ENCODE measurements around the gene SORL1-AS1.
A peak's percentile ranks its signal among the peaks of the same experiment; 100 is the strongest.
"Not testable (repeated sequence)": the region's sequence is repeated elsewhere in the genome, so short reads cannot be mapped to it uniquely, and the experiment has no call there.

SORL1-AS1 gene

GRCh38 chr11:121482231-121483129, 29.7 kb upstream of the SORL1-AS1 start:
- DNase-seq: peak; percentile 53
- Mint-ChIP-seq H3K9me3 (no peaks in the 10 kb centered on the region), H3K4me3 (peak overlapping the region; percentile 71), H3K27me3 (ENCODE audit: low read depth) (no peaks in the 10 kb centered on the region), H3K4me1 (ENCODE audit: low read depth) (peaks cover 60% of the 10 kb centered on the region), H3K36me3 (ENCODE audit: insufficient read depth) (peaks cover 45% of the 10 kb centered on the region)
- ATAC-seq: peak; percentile 85 to 86

DNA sequence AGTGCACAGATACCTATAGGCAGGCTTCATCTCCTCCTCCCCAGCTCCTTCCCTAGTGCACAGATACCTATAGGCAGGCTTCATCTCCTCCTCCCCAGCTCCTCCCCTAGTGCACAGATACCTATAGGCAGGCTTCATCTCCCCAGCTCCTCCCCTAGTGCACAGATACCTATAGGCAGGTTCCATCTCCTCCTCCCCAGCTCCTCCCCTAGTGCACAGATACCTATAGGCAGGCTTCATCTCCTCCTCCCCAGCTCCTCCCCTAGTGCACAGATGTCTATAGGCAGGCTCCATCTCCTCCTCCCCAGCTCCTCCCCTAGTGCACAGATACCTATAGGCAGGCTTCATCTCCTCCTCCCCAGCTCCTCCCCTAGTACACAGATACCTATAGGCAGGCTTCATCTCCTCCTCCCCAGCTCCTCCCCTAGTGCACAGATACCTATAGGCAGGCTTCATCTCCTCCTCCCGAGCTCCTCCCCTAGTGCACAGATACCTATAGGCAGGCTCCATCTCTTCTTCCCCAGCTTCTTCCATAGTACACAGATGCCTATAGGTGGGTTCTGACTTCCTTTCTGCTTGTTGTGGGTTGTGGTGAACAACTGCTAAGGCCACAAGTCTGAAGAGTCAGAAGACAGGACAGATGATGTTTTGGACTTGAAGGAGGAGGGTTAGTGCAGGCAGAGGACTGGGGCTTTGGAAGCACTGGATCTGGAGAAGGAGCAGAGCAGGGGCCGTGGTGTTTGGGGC, 28.9 kb upstream of the SORL1-AS1 start:
- H3K4me1 Mint-ChIP-seq (ENCODE audit: low read depth): peaks cover 62% of the 10 kb centered on the region
- not testable (repeated sequence) for H3K9me3 Mint-ChIP-seq; DNase-seq; H3K27me3 Mint-ChIP-seq (ENCODE audit: low read depth)
- H3K4me3 Mint-ChIP-seq: peak overlapping the region; percentile 71
- peaks cover 39% of the 10 kb centered on the region for H3K36me3 Mint-ChIP-seq (ENCODE audit: insufficient read depth)
- ATAC-seq: peak; percentile 81 to 85

DNA sequence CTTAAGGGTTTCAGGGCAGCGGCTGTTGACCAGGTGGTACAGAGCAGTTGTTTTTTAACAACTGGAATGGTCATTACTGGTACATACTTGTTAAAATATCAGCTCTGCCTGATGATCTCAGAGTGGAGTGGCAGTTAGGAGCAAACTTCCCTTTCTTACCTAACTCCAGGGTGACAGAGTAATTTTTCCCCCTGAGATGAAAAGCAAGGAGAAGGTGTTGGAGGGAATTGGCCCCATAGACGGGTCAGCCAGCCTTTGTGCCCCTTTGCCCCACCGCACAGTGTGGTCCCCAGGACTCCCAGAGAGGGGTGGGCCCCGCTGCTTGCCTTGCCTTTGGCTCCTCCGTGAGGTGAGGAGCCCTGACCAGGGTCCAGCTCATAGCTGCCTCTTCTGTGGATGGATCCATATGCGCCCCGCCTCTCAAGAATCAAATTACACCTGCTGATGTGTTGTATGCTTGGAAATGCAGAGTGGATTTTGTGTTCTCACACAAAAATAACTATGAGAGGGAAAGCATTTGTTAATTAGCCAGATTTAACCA, 27.0 kb upstream of the SORL1-AS1 start:
- H3K36me3 Mint-ChIP-seq (ENCODE audit: insufficient read depth): peaks cover 40% of the 10 kb centered on the region
- DNase-seq: no peak
- peaks cover 67% of the 10 kb centered on the region for H3K4me1 Mint-ChIP-seq (ENCODE audit: low read depth)
- H3K9me3 Mint-ChIP-seq: no peaks in the 10 kb centered on the region
- H3K27me3 Mint-ChIP-seq (ENCODE audit: low read depth): no peaks in the 10 kb centered on the region
- no peak overlapping the region for H3K4me3 Mint-ChIP-seq
- no peak for ATAC-seq

DNA sequence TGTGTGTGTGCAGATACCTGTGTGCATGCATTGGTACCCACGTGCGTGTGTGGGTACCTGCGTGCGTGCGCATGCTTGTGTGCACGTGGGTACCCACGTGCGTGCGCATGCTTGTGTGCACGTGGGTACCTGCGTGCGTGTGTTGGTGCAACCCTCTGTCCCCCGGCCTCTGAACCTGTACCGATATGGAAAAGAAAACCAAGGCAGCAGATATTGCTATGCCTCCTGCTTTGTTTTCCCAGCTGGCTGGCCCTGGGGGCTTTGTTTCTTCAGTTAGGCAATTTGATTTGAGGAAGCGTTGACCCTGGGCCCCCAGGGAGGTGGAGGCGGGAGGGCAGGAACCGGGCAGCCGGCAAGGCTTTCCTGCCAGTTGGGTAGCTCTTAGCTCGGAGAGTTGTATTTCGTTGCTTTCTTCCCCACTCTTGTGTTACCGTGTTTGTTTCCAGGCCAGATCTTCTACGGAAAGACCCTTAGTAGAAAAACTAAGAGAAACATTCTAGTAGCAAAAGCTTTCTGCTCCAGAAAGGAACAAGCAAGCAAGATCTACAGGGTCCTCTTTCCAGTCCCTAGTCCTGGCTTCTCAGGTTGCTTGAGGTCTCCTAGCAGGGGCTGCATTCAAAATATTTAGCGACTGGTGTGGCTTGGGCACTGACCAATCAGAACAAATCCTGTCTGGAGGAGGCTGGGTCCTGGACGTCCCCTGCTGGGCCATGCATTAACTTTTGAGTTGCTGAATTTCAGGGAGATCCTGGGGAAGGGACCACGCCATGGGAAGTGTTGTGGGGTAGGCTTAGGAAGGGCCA, 26.3 kb upstream of the SORL1-AS1 start:
- H3K9me3 Mint-ChIP-seq: no peaks in the 10 kb centered on the region
- DNase-seq: no peak
- H3K36me3 Mint-ChIP-seq (ENCODE audit: insufficient read depth): peaks cover 39% of the 10 kb centered on the region
- ATAC-seq: no peak
- no peaks in the 10 kb centered on the region for H3K27me3 Mint-ChIP-seq (ENCODE audit: low read depth)
- peaks cover 67% of the 10 kb centered on the region for H3K4me1 Mint-ChIP-seq (ENCODE audit: low read depth)
- H3K4me3 Mint-ChIP-seq: no peak overlapping the region

DNA sequence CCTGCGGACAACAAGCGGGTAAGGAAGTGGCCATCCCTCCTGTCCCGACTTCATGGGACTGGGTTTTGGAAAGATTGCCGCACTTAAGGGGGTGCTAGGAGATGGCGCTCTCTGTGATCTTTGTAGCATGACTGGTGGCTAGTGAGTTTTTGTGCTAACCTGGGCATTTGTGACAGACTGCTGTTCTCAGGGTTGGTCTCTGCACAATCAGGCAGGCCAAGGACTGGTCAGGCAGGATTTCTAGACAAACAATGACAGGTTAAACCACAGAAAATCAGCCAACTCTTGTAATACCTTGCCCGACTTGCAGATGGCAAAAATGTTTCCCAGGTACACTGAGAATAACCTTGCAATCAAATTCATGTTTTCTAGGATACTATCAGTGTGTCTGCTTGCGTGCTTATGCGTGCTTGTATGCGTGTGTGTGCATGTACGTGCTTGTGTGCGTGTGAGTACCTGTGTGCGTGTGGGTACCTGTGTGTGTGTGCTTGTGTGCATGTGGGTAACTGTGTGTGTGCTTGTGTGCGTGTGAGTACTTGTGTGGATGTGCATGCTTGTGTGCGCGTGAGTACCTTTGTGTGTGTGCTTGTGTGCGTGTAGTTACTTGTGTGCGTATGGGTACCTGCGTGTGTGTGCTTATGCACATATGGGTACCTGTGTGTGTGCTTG, 25.6 kb upstream of the SORL1-AS1 start:
- no peak overlapping the region for H3K4me3 Mint-ChIP-seq
- no peaks in the 10 kb centered on the region for H3K9me3 Mint-ChIP-seq
- DNase-seq (no peak), ATAC-seq (no peak)
- H3K36me3 Mint-ChIP-seq (ENCODE audit: insufficient read depth): peaks cover 33% of the 10 kb centered on the region
- no peaks in the 10 kb centered on the region for H3K27me3 Mint-ChIP-seq (ENCODE audit: low read depth)
- H3K4me1 Mint-ChIP-seq (ENCODE audit: low read depth): peaks cover 63% of the 10 kb centered on the region

DNA sequence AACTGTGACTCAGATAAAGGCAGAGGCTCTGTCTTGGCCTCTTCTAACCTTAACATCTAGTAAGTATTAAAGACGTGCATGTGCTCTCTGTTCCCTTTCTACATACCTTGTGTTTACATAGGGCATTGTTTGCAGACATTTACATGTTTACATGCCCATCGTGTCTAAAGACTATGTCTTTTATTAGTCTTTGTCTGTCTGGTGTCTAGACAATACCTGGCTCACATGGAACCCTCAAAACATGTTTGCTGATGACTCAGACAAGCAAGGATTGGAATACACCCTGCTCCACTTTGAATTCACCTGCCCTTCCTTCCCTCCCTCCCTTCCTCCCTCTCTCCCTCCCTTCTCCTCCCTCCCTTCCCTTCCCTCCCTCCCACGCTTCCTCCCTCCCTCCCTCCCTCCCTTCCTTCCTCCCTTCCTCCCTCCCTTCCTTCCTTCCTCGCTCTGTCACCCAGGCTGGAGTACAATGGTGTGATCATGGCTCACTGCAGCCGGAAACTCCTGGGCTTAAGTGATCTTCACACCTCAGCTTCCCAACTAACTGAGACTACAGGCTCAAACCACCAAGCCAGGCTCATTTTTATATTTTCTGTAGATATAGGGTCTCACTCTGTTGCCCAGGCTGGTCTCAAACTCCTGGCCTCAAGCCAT, 23.7 kb upstream of the SORL1-AS1 start:
- Mint-ChIP-seq H3K4me1 (ENCODE audit: low read depth) (peaks cover 64% of the 10 kb centered on the region), H3K9me3 (no peaks in the 10 kb centered on the region), H3K4me3 (no peak overlapping the region), H3K36me3 (ENCODE audit: insufficient read depth) (peaks cover 37% of the 10 kb centered on the region), H3K27me3 (ENCODE audit: low read depth) (no peaks in the 10 kb centered on the region)
- ATAC-seq (no peak), DNase-seq (no peak)

DNA sequence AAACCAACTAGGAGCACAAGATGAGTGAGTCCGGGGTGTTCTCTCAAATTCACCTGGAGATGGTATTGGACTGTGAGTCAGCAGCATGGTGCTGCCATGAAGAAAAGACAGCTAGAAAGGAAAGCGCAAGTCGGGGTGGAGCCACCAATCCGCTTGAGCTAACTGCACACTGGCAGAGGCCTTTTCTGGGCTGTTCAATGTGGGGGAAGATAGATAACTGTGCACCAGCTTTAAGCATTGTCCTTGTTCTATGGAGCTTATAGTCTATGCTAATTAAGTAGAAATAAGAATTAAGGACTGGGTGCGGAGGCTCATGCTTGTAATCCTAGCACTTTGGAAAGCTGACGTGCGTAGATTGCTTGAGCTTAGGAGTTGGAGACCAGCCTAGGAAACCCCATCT, 21.9 kb upstream of the SORL1-AS1 start:
- ATAC-seq (no peak), DNase-seq (no peak)
- Mint-ChIP-seq H3K9me3 (no peaks in the 10 kb centered on the region), H3K4me3 (no peak overlapping the region), H3K36me3 (ENCODE audit: insufficient read depth) (peaks cover 47% of the 10 kb centered on the region), H3K27me3 (ENCODE audit: low read depth) (no peaks in the 10 kb centered on the region), H3K4me1 (ENCODE audit: low read depth) (peaks cover 76% of the 10 kb centered on the region)

DNA sequence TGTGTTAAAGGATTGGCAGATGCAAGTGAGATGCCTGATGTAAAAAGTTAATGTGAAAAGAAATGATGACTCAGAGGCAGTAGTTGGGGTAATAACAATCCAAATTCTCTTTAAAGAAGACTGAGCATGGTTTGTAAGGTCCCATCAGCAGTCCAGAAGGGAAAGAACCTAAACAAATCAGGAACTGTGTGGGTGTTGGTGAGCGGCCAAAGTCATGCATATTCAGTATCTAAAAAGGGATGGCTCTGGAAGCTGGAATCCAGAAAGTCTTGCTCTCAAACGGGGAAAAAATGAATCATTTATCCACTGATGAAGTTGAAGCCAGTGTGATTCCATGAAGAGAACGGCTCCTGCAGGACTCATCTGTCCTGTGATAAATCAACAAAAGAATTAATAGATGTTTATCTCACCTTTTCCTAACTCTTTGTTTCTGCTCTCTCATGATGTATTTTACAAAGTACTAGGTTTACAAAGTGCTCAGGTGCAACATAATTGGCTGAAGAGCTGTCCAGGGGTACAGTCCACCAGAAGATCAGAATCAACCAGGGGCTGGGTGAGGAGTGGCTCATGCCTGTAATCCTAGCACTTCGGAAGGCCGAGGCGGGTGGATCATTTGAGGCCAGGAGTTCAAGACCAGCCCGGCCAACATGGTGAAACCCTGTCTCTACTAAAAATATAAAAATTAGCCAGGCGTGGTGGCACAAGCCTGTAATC, 20.5 kb upstream of the SORL1-AS1 start:
- Mint-ChIP-seq H3K27me3 (ENCODE audit: low read depth) (no peaks in the 10 kb centered on the region), H3K4me1 (ENCODE audit: low read depth) (peaks cover 84% of the 10 kb centered on the region), H3K9me3 (no peaks in the 10 kb centered on the region), H3K4me3 (peak overlapping the region; percentile 19), H3K36me3 (ENCODE audit: insufficient read depth) (peaks cover 39% of the 10 kb centered on the region)
- DNase-seq: no peak
- ATAC-seq: no peak

DNA sequence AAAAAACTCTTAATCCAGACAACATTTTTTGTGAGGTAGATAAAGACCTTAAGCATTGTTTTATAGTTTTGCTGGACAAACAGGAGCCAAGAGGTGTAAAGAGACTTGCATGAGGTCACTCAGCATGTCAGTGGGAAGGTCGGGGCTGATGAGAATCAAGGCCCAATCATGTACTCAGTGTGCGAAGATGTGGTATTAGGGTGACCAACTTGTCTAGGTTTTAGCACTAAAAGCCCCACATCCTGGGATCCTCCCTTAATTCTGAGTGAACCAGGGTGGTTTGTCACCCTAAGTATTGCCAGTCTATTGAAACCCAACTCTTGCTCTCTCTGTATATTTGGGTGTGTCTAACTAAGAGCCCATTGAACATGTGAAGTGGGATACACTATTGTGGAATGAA, 19.5 kb upstream of the SORL1-AS1 start:
- Mint-ChIP-seq H3K4me1 (ENCODE audit: low read depth) (peaks cover 90% of the 10 kb centered on the region), H3K4me3 (no peak overlapping the region), H3K36me3 (ENCODE audit: insufficient read depth) (peaks cover 36% of the 10 kb centered on the region), H3K27me3 (ENCODE audit: low read depth) (no peaks in the 10 kb centered on the region), H3K9me3 (no peaks in the 10 kb centered on the region)
- DNase-seq: no peak
- no peak for ATAC-seq

DNA sequence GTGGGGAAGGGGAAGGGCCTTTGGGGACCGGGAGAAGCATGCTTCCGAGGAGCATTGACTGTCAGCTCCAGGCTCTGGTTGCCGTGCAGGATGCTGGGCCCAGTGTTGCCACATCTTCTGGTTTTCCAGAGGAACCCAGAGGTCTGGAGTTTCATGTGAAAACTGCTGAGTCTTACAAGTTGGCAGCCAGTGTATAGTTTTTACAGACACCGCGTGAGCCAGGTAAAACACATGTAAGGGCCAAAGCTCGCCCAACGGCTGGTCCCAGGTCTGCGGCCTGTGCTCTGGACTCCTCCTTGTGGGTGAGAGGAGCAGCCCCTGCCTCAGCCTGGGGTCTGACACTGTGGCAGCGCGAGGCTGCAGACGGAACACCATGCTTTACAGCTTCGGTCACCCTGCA, 18.4 kb upstream of the SORL1-AS1 start:
- no peak for ATAC-seq
- H3K27me3 Mint-ChIP-seq (ENCODE audit: low read depth): no peaks in the 10 kb centered on the region
- H3K4me3 Mint-ChIP-seq: no peak overlapping the region
- H3K9me3 Mint-ChIP-seq: no peaks in the 10 kb centered on the region
- peaks cover 34% of the 10 kb centered on the region for H3K36me3 Mint-ChIP-seq (ENCODE audit: insufficient read depth)
- no peak for DNase-seq
- peaks cover 90% of the 10 kb centered on the region for H3K4me1 Mint-ChIP-seq (ENCODE audit: low read depth)

- peaks cover 25% of the 10 kb centered on the region for H3K36me3 Mint-ChIP-seq (ENCODE audit: insufficient read depth)
- DNase-seq: no peak
- H3K9me3 Mint-ChIP-seq: no peaks in the 10 kb centered on the region
- H3K4me3 Mint-ChIP-seq: no peak overlapping the region
- H3K4me1 Mint-ChIP-seq (ENCODE audit: low read depth): peaks cover 90% of the 10 kb centered on the region
- ATAC-seq: no peak
- no peaks in the 10 kb centered on the region for H3K27me3 Mint-ChIP-seq (ENCODE audit: low read depth)
Observed at GRCh38 chr11:121469910-121470309, 17.1 kb upstream of the SORL1-AS1 start.

- no peaks in the 10 kb centered on the region for H3K9me3 Mint-ChIP-seq
- peak; percentile 54 to 55 for ATAC-seq
Observed at GRCh38 chr11:121467965-121468364, 15.2 kb upstream of the SORL1-AS1 start.

GRCh38 chr11:121467471-121467870, 14.7 kb upstream of the SORL1-AS1 start:
- no peak for DNase-seq
- peak overlapping the region; percentile 67 for H3K4me3 Mint-ChIP-seq

More at GRCh38 chr11:121467965-121468364, 15.2 kb upstream of the SORL1-AS1 start:
- Mint-ChIP-seq H3K4me1 (ENCODE audit: low read depth) (peaks cover 94% of the 10 kb centered on the region), H3K4me3 (peak overlapping the region; percentile 67), H3K27me3 (ENCODE audit: low read depth) (no peaks in the 10 kb centered on the region), H3K36me3 (ENCODE audit: insufficient read depth) (peaks cover 15% of the 10 kb centered on the region)
- peak; percentile 80 for DNase-seq

More at GRCh38 chr11:121467471-121467870, 14.7 kb upstream of the SORL1-AS1 start:
- ATAC-seq: no peak
- Mint-ChIP-seq H3K27me3 (ENCODE audit: low read depth) (no peaks in the 10 kb centered on the region), H3K4me1 (ENCODE audit: low read depth) (peaks cover 94% of the 10 kb centered on the region), H3K36me3 (ENCODE audit: insufficient read depth) (peaks cover 15% of the 10 kb centered on the region), H3K9me3 (no peaks in the 10 kb centered on the region)
